Stomach smooth muscle (tissue), 2 donors: ENCODE data around the gene AK2.
"Not testable (repeated sequence)": the region's sequence is repeated elsewhere in the genome, so short reads cannot be mapped to it uniquely, and the experiment has no call there.

Experiments used
- H3K27ac ChIP-seq: one replicate; pipeline ENCODE4 v1.7.0; 2013; ENCODE audit warnings: mild to moderate bottlenecking, low read length, inconsistent platforms
- H3K27me3 ChIP-seq, 2 donors: one replicate each; pipeline ENCODE4 v1.7.0; 2013; ENCODE audit warnings: low read length in 2 of 2; ENCODE audit not compliant: insufficient read depth in 2 of 2, control insufficient read depth in 1 of 2
- H3K36me3 ChIP-seq, 2 donors: one replicate each; pipeline ENCODE4 v1.7.0; 2013; ENCODE audit warnings: low read length in 2 of 2; ENCODE audit not compliant: control insufficient read depth in 2 of 2, insufficient read depth in 2 of 2
- H3K4me1 ChIP-seq: one replicate; pipeline ENCODE4 v1.7.0; 2013; ENCODE audit warnings: low read length; ENCODE audit not compliant: control insufficient read depth, insufficient read depth
- H3K4me3 ChIP-seq, 2 donors: one replicate each; pipeline ENCODE4 v1.7.0; 2013; ENCODE audit warnings: low read length in 2 of 2
- H3K9ac ChIP-seq, 2 donors: one replicate each; pipeline ENCODE4 v1.7.0; 2013; ENCODE audit warnings: low read length in 2 of 2, mild to moderate bottlenecking in 1 of 2
- H3K9me3 ChIP-seq, 2 donors: one replicate each; pipeline ENCODE4 v1.7.0; 2013; ENCODE audit warnings: low read length in 2 of 2; ENCODE audit not compliant: control insufficient read depth in 2 of 2
- donor health status: healthy.
- donor health status: Pancreatic carcinoma.

The AK2 gene

GRCh38 chr1:33041026-33041425, 4.3 kb upstream of the AK2 start:
- no peaks in the 10 kb centered on the region for H3K27me3 ChIP-seq
- peaks cover 2% of the 10 kb centered on the region for H3K4me1 ChIP-seq
- H3K9ac ChIP-seq = no peak overlapping the region
- H3K27ac ChIP-seq = no peak overlapping the region
- no peaks in the 10 kb centered on the region for H3K9me3 ChIP-seq
- no peaks in the 10 kb centered on the region for H3K36me3 ChIP-seq
- no peak overlapping the region for H3K4me3 ChIP-seq

- no peaks in the 10 kb centered on the region for H3K36me3 ChIP-seq
- H3K9ac ChIP-seq = no peak overlapping the region
- peaks cover 11% of the 10 kb centered on the region for H3K4me1 ChIP-seq
- no peak overlapping the region for H3K4me3 ChIP-seq
- H3K9me3 ChIP-seq = no peaks in the 10 kb centered on the region
- no peak overlapping the region for H3K27ac ChIP-seq
- H3K27me3 ChIP-seq = no peaks in the 10 kb centered on the region
These were observed 3.2 kb upstream of the AK2 start for GRCh38 chr1:33039840-33040239.

- Histone ChIP-seq H3K36me3 (peaks cover 0 to 6% of the 10 kb centered on the region in 2 donors), H3K4me3 (peak overlapping the region; percentile 93 to 98), H3K9ac (peak overlapping the region; percentile 93), H3K9me3 (no peaks in the 10 kb centered on the region), H3K27me3 (no peaks in the 10 kb centered on the region), H3K27ac (peak overlapping the region; percentile 66), H3K4me1 (peaks cover 11% of the 10 kb centered on the region)
These were observed 595 bp downstream of the AK2 start for GRCh38 chr1:33036051-33036525.

GRCh38 chr1:33032126-33032869, 4.4 kb downstream of the AK2 start:
- Histone ChIP-seq H3K4me1 (peaks cover 16% of the 10 kb centered on the region), H3K9me3 (no peaks in the 10 kb centered on the region), H3K27me3 (no peaks in the 10 kb centered on the region), H3K27ac (no peak overlapping the region), H3K36me3 (peaks cover 0 to 9% of the 10 kb centered on the region in 2 donors), H3K9ac (no peak overlapping the region), H3K4me3 (no peak overlapping the region)

- H3K9ac ChIP-seq = no peak overlapping the region
- H3K9me3 ChIP-seq = no peaks in the 10 kb centered on the region
- no peaks in the 10 kb centered on the region for H3K27me3 ChIP-seq
- H3K4me3 ChIP-seq = no peak overlapping the region
- peaks cover 0 to 9% of the 10 kb centered on the region in 2 donors for H3K36me3 ChIP-seq
- no peak overlapping the region for H3K27ac ChIP-seq
- peaks cover 16% of the 10 kb centered on the region for H3K4me1 ChIP-seq
These were observed 5.2 kb downstream of the AK2 start for GRCh38 chr1:33031506-33031905.

GRCh38 chr1:33030575-33030974, 6.1 kb downstream of the AK2 start:
- no peak overlapping the region for H3K4me3 ChIP-seq
- H3K9me3 ChIP-seq = no peaks in the 10 kb centered on the region
- peak overlapping the region; percentile 6 for H3K27ac ChIP-seq
- H3K36me3 ChIP-seq = peaks cover 0 to 9% of the 10 kb centered on the region in 2 donors
- no peak overlapping the region for H3K9ac ChIP-seq
- no peaks in the 10 kb centered on the region for H3K27me3 ChIP-seq
- H3K4me1 ChIP-seq = peaks cover 10% of the 10 kb centered on the region

GRCh38 chr1:33029921-33030320, 6.8 kb downstream of the AK2 start:
- Histone ChIP-seq H3K4me1 (peaks cover 5% of the 10 kb centered on the region), H3K4me3 (no peak overlapping the region), H3K36me3 (peaks cover 2 to 9% of the 10 kb centered on the region in 2 donors), H3K9ac (no peak overlapping the region), H3K27me3 (no peaks in the 10 kb centered on the region), H3K9me3 (no peaks in the 10 kb centered on the region), H3K27ac (peak overlapping the region; percentile 6)

- Histone ChIP-seq H3K9me3 (no peaks in the 10 kb centered on the region), H3K27me3 (no peaks in the 10 kb centered on the region), H3K36me3 (peaks cover 2 to 6% of the 10 kb centered on the region in 2 donors), H3K9ac (no peak overlapping the region), H3K4me1 (peaks cover 5% of the 10 kb centered on the region), H3K27ac (no peak overlapping the region), H3K4me3 (no peak overlapping the region)
These were observed 7.5 kb downstream of the AK2 start for GRCh38 chr1:33029209-33029608.

GRCh38 chr1:33025761-33026160, 10.9 kb downstream of the AK2 start:
- H3K4me3 ChIP-seq = no peak overlapping the region
- no peak overlapping the region for H3K27ac ChIP-seq
- no peak overlapping the region for H3K9ac ChIP-seq
- H3K36me3 ChIP-seq = peaks cover 18 to 24% of the 10 kb centered on the region in 2 donors
- no peaks in the 10 kb centered on the region for H3K9me3 ChIP-seq
- H3K4me1 ChIP-seq = peaks cover 5% of the 10 kb centered on the region
- H3K27me3 ChIP-seq = no peaks in the 10 kb centered on the region

GRCh38 chr1:33025180-33025569, 11.5 kb downstream of the AK2 start:
- Histone ChIP-seq H3K9me3 (no peaks in the 10 kb centered on the region), H3K4me1 (peaks cover 4% of the 10 kb centered on the region), H3K9ac (no peak overlapping the region), H3K27ac (no peak overlapping the region), H3K36me3 (peaks cover 21 to 27% of the 10 kb centered on the region in 2 donors), H3K27me3 (no peaks in the 10 kb centered on the region), H3K4me3 (no peak overlapping the region)

- not testable (repeated sequence) for H3K27ac ChIP-seq, H3K4me1 ChIP-seq, H3K4me3 ChIP-seq, H3K27me3 ChIP-seq, H3K9ac ChIP-seq, H3K9me3 ChIP-seq
- H3K36me3 ChIP-seq = peaks cover 25 to 32% of the 10 kb centered on the region in 2 donors
These were observed 12.1 kb downstream of the AK2 start for GRCh38 chr1:33024430-33025179.
